Large intestine (tissue), 3 donors: ENCODE results near the gene LHX3. TPM values are rescaled to one million over a fixed set of nuclear protein-coding genes. Genes with fewer than 3 reads are reported as not detected.

Source experiments
- DNase-seq, 2 donors: peaks; one replicate each; pipeline versions ENCODE4 v3.0.0 to v3.0.0-alpha.2; 2013
- H3K27ac ChIP-seq: one replicate; pipeline ENCODE4 v1.5.1; 2013; ENCODE audit warnings: low read length
- H3K27me3 ChIP-seq: 2 replicates; pipeline ENCODE4 v1.6.1; 2013; ENCODE audit warnings: low read length; ENCODE audit not compliant: control insufficient read depth, insufficient read depth
- H3K36me3 ChIP-seq: 2 replicates; pipeline ENCODE4 v1.6.1; 2013; ENCODE audit warnings: low read length; ENCODE audit not compliant: control insufficient read depth, insufficient read depth
- H3K4me1 ChIP-seq: one replicate; pipeline ENCODE4 v1.6.1; 2013; ENCODE audit warnings: low read length; ENCODE audit not compliant: control insufficient read depth, insufficient read depth
- H3K4me3 ChIP-seq: one replicate; pipeline ENCODE4 v1.5.1; 2013; ENCODE audit warnings: low read length
- H3K9me3 ChIP-seq: one replicate; pipeline ENCODE4 v1.6.1; 2013; ENCODE audit warnings: mild to moderate bottlenecking, low read depth, low read length, moderate library complexity; ENCODE audit not compliant: control insufficient read depth
- WGBS: methylation state at CpG from one replicate; pipeline ENCODE4 v1.1.5; 2013; ENCODE audit warnings: low lambda C conversion rate; ENCODE audit not compliant: insufficient coverage; 5-methylcytosine and 5-hydroxymethylcytosine counted together
- polyA plus RNA-seq: library from polyadenylated mRNA; unstranded; fragments of 120-200 nt; gene quantifications from one replicate; pipeline ENCODE4 v1.2.1, GENCODE V29; 2013

The LHX3 gene
- polyA plus RNA-seq, 1 donor, result not detected

GRCh38 chr9:136175616-136176197 lies 29.2 kb downstream of the LHX3 start:
- peaks cover 20% of the 10 kb centered on the region for H3K4me1 ChIP-seq
- H3K36me3 ChIP-seq, result no peaks in the 10 kb centered on the region
- no peak overlapping the region for H3K4me3 ChIP-seq
- peaks cover under 1% of the 10 kb centered on the region for H3K9me3 ChIP-seq
- whole genome bisulfite sequencing, result no CpG with 5 or more reads among the region's 12 CpGs
- DNase-seq, result no peak
- no peak overlapping the region for H3K27ac ChIP-seq
- H3K27me3 ChIP-seq, result no peaks in the 10 kb centered on the region

GRCh38 chr9:136174779-136175615 lies 29.9 kb downstream of the LHX3 start:
- Histone ChIP-seq H3K4me3 (no peak overlapping the region), H3K36me3 (no peaks in the 10 kb centered on the region), H3K9me3 (peaks cover 3% of the 10 kb centered on the region), H3K27me3 (no peaks in the 10 kb centered on the region), H3K27ac (no peak overlapping the region), H3K4me1 (peaks cover 27% of the 10 kb centered on the region)
- no CpG with 5 or more reads among the region's 8 CpGs for WGBS
- DNase-seq, result no peak

GRCh38 chr9:136173648-136174290 lies 31.2 kb downstream of the LHX3 start:
- WGBS, result no CpG with 5 or more reads among the region's 14 CpGs
- H3K27ac ChIP-seq, result no peak overlapping the region
- no peak overlapping the region for H3K4me3 ChIP-seq
- peaks cover 34% of the 10 kb centered on the region for H3K4me1 ChIP-seq
- no peak for DNase-seq
- H3K27me3 ChIP-seq, result peaks cover 3% of the 10 kb centered on the region
- no peaks in the 10 kb centered on the region for H3K36me3 ChIP-seq
- peaks cover 3% of the 10 kb centered on the region for H3K9me3 ChIP-seq

- Histone ChIP-seq H3K4me3 (no peak overlapping the region), H3K9me3 (peaks cover 6% of the 10 kb centered on the region), H3K27ac (no peak overlapping the region), H3K27me3 (peaks cover 3% of the 10 kb centered on the region), H3K36me3 (no peaks in the 10 kb centered on the region), H3K4me1 (peaks cover 31% of the 10 kb centered on the region)
- no peak for DNase-seq
- no CpG with 5 or more reads among the region's 16 CpGs for WGBS
Measured at GRCh38 chr9:136172412-136173079, 32.4 kb downstream of the LHX3 start.

GRCh38 chr9:136171801-136172411 lies 33.0 kb downstream of the LHX3 start:
- Histone ChIP-seq H3K4me1 (peaks cover 31% of the 10 kb centered on the region), H3K4me3 (no peak overlapping the region), H3K36me3 (no peaks in the 10 kb centered on the region), H3K27ac (peak overlapping the region; percentile 44), H3K9me3 (peaks cover 6% of the 10 kb centered on the region), H3K27me3 (peaks cover 3% of the 10 kb centered on the region)
- no peak for DNase-seq
- no CpG with 5 or more reads among the region's 11 CpGs for WGBS

GRCh38 chr9:136171009-136171800 lies 33.7 kb downstream of the LHX3 start:
- whole genome bisulfite sequencing, result 20% methylated on average over 1 of the region's 16 CpGs
- peaks cover 3% of the 10 kb centered on the region for H3K27me3 ChIP-seq
- peak; percentile 68 to 84 for DNase-seq

GRCh38 chr9:136170006-136170901 lies 34.7 kb downstream of the LHX3 start:
- H3K27ac ChIP-seq, result peak overlapping the region; percentile 44
- peaks cover 3% of the 10 kb centered on the region for H3K27me3 ChIP-seq
- peaks cover 6% of the 10 kb centered on the region for H3K9me3 ChIP-seq
- DNase-seq, result peak in 1 of 2 donors; percentile 19
- no CpG with 5 or more reads among the region's 28 CpGs for WGBS
- peaks cover 31% of the 10 kb centered on the region for H3K4me1 ChIP-seq
- no peaks in the 10 kb centered on the region for H3K36me3 ChIP-seq
- H3K4me3 ChIP-seq, result no peak overlapping the region

More at GRCh38 chr9:136171009-136171800, 33.7 kb downstream of the LHX3 start:
- Histone ChIP-seq H3K36me3 (no peaks in the 10 kb centered on the region), H3K4me1 (peaks cover 31% of the 10 kb centered on the region), H3K4me3 (no peak overlapping the region), H3K9me3 (peaks cover 6% of the 10 kb centered on the region), H3K27ac (peak overlapping the region; percentile 44)

- Histone ChIP-seq H3K9me3 (peaks cover 6% of the 10 kb centered on the region), H3K4me1 (peaks cover 31% of the 10 kb centered on the region), H3K27me3 (peaks cover 3% of the 10 kb centered on the region), H3K4me3 (no peak overlapping the region), H3K36me3 (no peaks in the 10 kb centered on the region), H3K27ac (no peak overlapping the region)
- DNase-seq, result peak; percentile 82 to 91
- whole genome bisulfite sequencing, result no CpG with 5 or more reads among the region's 6 CpGs
Measured at GRCh38 chr9:136169495-136169894, 35.4 kb downstream of the LHX3 start.
